Large intestine (tissue), 3 donors: ENCODE data around the gene INPP5D. TPM values are rescaled to one million over a fixed set of nuclear protein-coding genes. Genes with fewer than 3 reads are reported as not detected.
A peak's percentile ranks its signal among the peaks of the same experiment; 100 is the strongest.

Source experiments
- DNase-seq, 2 donors: peaks; one replicate each; pipeline versions ENCODE4 v3.0.0 to v3.0.0-alpha.2; 2013
- H3K27ac ChIP-seq: one replicate; pipeline ENCODE4 v1.5.1; 2013; ENCODE audit warnings: low read length
- H3K27me3 ChIP-seq: 2 replicates; pipeline ENCODE4 v1.6.1; 2013; ENCODE audit warnings: low read length; ENCODE audit not compliant: control insufficient read depth, insufficient read depth
- H3K36me3 ChIP-seq: 2 replicates; pipeline ENCODE4 v1.6.1; 2013; ENCODE audit warnings: low read length; ENCODE audit not compliant: control insufficient read depth, insufficient read depth
- H3K4me1 ChIP-seq: one replicate; pipeline ENCODE4 v1.6.1; 2013; ENCODE audit warnings: low read length; ENCODE audit not compliant: control insufficient read depth, insufficient read depth
- H3K4me3 ChIP-seq: one replicate; pipeline ENCODE4 v1.5.1; 2013; ENCODE audit warnings: low read length
- H3K9me3 ChIP-seq: one replicate; pipeline ENCODE4 v1.6.1; 2013; ENCODE audit warnings: mild to moderate bottlenecking, low read depth, low read length, moderate library complexity; ENCODE audit not compliant: control insufficient read depth
- WGBS: methylation state at CpG from one replicate; pipeline ENCODE4 v1.1.5; 2013; ENCODE audit warnings: low lambda C conversion rate; ENCODE audit not compliant: insufficient coverage; 5-methylcytosine and 5-hydroxymethylcytosine counted together
- polyA plus RNA-seq: library from polyadenylated mRNA; unstranded; fragments of 120-200 nt; gene quantifications from one replicate; pipeline ENCODE4 v1.2.1, GENCODE V29; 2013

The INPP5D gene
- polyA plus RNA-seq, 1 donor: 12.6 TPM

- Histone ChIP-seq H3K4me3 (no peak overlapping the region), H3K36me3 (no peaks in the 10 kb centered on the region), H3K9me3 (no peaks in the 10 kb centered on the region), H3K27ac (no peak overlapping the region), H3K4me1 (peaks cover 5% of the 10 kb centered on the region), H3K27me3 (no peaks in the 10 kb centered on the region)
- peak in 1 of 2 donors; percentile 23 for DNase-seq
- WGBS: no CpG with 5 or more reads among the region's 13 CpGs
Measured at GRCh38 chr2:233084488-233084887, 24.3 kb downstream of the INPP5D start.

GRCh38 chr2:233085037-233085838 lies 25.1 kb downstream of the INPP5D start:
- Histone ChIP-seq H3K27me3 (no peaks in the 10 kb centered on the region), H3K9me3 (no peaks in the 10 kb centered on the region), H3K36me3 (no peaks in the 10 kb centered on the region), H3K4me1 (peaks cover 5% of the 10 kb centered on the region), H3K4me3 (no peak overlapping the region), H3K27ac (no peak overlapping the region)
- DNase-seq: no peak
- 33% methylated on average over 1 of the region's 13 CpGs for whole genome bisulfite sequencing

GRCh38 chr2:233085839-233086150 lies 25.7 kb downstream of the INPP5D start:
- DNase-seq: no peak
- WGBS: no CpG with 5 or more reads among the region's 2 CpGs
- H3K4me1 ChIP-seq: peaks cover 5% of the 10 kb centered on the region
- H3K36me3 ChIP-seq: no peaks in the 10 kb centered on the region
- no peaks in the 10 kb centered on the region for H3K27me3 ChIP-seq
- H3K27ac ChIP-seq: no peak overlapping the region
- H3K4me3 ChIP-seq: no peak overlapping the region
- no peaks in the 10 kb centered on the region for H3K9me3 ChIP-seq

GRCh38 chr2:233087713-233088112 lies 27.6 kb downstream of the INPP5D start:
- no peaks in the 10 kb centered on the region for H3K9me3 ChIP-seq
- DNase-seq: no peak
- WGBS: 100% methylated on average over 2 of the region's 7 CpGs
- H3K27me3 ChIP-seq: peaks cover 4% of the 10 kb centered on the region
- no peaks in the 10 kb centered on the region for H3K36me3 ChIP-seq
- H3K4me1 ChIP-seq: peaks cover 3% of the 10 kb centered on the region
- H3K4me3 ChIP-seq: no peak overlapping the region
- H3K27ac ChIP-seq: no peak overlapping the region

- no peak for DNase-seq
- no peaks in the 10 kb centered on the region for H3K36me3 ChIP-seq
- no CpG with 5 or more reads among the region's 8 CpGs for WGBS
- no peak overlapping the region for H3K4me3 ChIP-seq
- H3K27ac ChIP-seq: no peak overlapping the region
- H3K27me3 ChIP-seq: peaks cover 7% of the 10 kb centered on the region
- H3K4me1 ChIP-seq: peaks cover 3% of the 10 kb centered on the region
- H3K9me3 ChIP-seq: no peaks in the 10 kb centered on the region
Measured at GRCh38 chr2:233088972-233089345, 28.8 kb downstream of the INPP5D start.

- WGBS: no CpG with 5 or more reads among the region's 11 CpGs
- no peak for DNase-seq
- no peak overlapping the region for H3K27ac ChIP-seq
- H3K4me1 ChIP-seq: peaks cover 3% of the 10 kb centered on the region
- no peaks in the 10 kb centered on the region for H3K9me3 ChIP-seq
- no peaks in the 10 kb centered on the region for H3K36me3 ChIP-seq
- H3K4me3 ChIP-seq: no peak overlapping the region
- H3K27me3 ChIP-seq: peaks cover 7% of the 10 kb centered on the region
Measured at GRCh38 chr2:233089851-233090250, 29.7 kb downstream of the INPP5D start.

GRCh38 chr2:233090879-233091278 lies 30.7 kb downstream of the INPP5D start:
- Histone ChIP-seq H3K4me3 (no peak overlapping the region), H3K27ac (no peak overlapping the region), H3K27me3 (peaks cover 7% of the 10 kb centered on the region), H3K4me1 (peaks cover 3% of the 10 kb centered on the region), H3K36me3 (no peaks in the 10 kb centered on the region), H3K9me3 (no peaks in the 10 kb centered on the region)
- WGBS: 100% methylated on average over 1 of the region's 6 CpGs
- no peak for DNase-seq

GRCh38 chr2:233091595-233092375 lies 31.6 kb downstream of the INPP5D start:
- Histone ChIP-seq H3K27ac (no peak overlapping the region), H3K4me1 (no peaks in the 10 kb centered on the region), H3K9me3 (no peaks in the 10 kb centered on the region), H3K36me3 (no peaks in the 10 kb centered on the region), H3K4me3 (no peak overlapping the region), H3K27me3 (peaks cover 7% of the 10 kb centered on the region)
- no CpG with 5 or more reads among the region's 18 CpGs for WGBS
- DNase-seq: no peak

GRCh38 chr2:233092432-233093165 lies 32.5 kb downstream of the INPP5D start:
- no peak for DNase-seq
- H3K36me3 ChIP-seq: no peaks in the 10 kb centered on the region
- H3K27ac ChIP-seq: no peak overlapping the region
- no peaks in the 10 kb centered on the region for H3K4me1 ChIP-seq
- no peaks in the 10 kb centered on the region for H3K9me3 ChIP-seq
- 71% methylated on average over 2 of the region's 9 CpGs for WGBS
- H3K4me3 ChIP-seq: no peak overlapping the region
- H3K27me3 ChIP-seq: peaks cover 7% of the 10 kb centered on the region

GRCh38 chr2:233093166-233093448 lies 33.0 kb downstream of the INPP5D start:
- Histone ChIP-seq H3K4me3 (no peak overlapping the region), H3K4me1 (no peaks in the 10 kb centered on the region), H3K27me3 (peaks cover 7% of the 10 kb centered on the region), H3K27ac (no peak overlapping the region), H3K9me3 (no peaks in the 10 kb centered on the region), H3K36me3 (no peaks in the 10 kb centered on the region)
- no CpG with 5 or more reads among the region's 1 CpG for WGBS
- no peak for DNase-seq
